Fibroblast of skin of abdomen (primary cell): ENCODE data around the gene ALAS1.
A peak's percentile ranks its signal among the peaks of the same experiment; 100 is the strongest.
"Not testable (repeated sequence)": the region's sequence is repeated elsewhere in the genome, so short reads cannot be mapped to it uniquely, and the experiment has no call there.

ENCODE experiments used
- DNase-seq: peaks from one replicate; pipeline ENCODE4 v3.0.0-alpha.2; 2013

ALAS1 gene

DNA sequence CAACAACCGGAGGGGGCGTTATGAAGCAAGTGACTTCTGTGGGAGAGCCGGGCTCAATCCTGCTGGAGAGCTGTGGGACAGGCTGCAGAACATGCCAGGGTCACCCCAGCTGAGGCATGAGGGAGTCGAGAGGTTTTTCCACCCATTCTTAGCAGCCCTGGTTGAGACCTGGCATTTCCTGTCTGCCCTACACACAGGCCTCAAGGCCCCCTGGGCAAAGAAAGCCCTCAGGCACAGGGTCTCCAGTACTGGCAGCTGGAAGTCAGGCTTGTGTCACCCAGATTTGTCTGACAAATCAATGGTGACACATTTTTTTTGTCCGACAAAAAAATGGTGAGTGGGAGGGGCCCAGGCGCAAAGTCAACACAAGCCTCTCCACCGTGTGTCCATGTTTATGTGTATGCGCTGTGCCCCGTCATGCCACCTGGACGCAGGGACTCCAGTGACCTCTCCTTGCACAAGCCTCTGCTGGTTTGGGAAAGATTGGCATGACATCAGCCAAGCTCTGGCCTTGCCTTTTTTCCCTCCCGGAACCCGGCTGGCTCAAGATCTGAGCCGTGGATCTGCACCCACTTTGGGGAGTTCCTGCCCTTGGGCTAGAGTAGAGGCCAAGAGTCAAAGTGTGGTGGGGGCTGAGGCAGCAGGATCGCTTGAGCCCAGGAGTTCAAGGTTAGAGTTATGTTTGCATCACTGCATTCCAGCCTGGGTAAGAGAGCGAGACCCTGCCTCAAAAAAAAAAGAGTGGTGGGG lies 20.8 kb upstream of the ALAS1 start:
- no peak for DNase-seq

DNA sequence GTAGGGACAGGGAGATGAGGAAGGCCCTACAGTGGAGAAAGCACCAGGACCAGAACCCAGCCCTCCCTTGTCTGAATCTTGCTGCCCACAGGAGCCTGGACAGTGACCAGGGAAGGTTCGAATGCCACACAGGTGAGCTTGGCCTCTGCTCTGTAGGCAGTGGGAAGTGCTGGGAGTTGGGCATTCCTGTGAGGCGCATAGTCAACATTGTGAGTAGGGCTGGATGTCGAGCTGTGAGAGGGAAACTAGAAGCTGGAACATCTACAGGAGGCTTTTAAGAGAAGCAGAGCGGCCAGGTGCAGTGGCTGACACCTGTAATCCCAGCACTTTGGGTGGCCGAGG lies 20.3 kb upstream of the ALAS1 start:
- DNase-seq, result no peak

DNA sequence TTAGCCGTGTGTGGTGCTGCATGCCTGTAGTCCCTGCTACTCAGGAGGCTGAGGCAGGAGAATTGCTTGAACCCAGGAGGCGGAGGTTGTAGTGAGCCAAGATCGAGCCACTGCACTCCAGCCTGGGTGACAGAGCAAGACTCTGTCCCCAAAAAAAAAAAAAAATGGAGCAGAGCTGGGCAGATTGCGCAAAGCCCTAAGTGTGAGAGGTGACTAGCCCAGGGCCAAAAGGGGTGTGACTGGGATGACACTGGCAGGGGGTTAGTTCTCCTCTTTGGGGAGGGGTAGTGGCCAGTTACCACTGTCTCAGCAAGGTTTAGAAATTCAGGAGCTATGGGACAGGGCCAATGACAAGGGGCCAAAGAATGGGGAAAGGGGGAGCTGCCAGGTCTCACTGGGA lies 19.8 kb upstream of the ALAS1 start:
- not testable (repeated sequence) for DNase-seq

- DNase-seq, result no peak
Observed at GRCh38 chr3:52178537-52178936, 19.4 kb upstream of the ALAS1 start.

DNA sequence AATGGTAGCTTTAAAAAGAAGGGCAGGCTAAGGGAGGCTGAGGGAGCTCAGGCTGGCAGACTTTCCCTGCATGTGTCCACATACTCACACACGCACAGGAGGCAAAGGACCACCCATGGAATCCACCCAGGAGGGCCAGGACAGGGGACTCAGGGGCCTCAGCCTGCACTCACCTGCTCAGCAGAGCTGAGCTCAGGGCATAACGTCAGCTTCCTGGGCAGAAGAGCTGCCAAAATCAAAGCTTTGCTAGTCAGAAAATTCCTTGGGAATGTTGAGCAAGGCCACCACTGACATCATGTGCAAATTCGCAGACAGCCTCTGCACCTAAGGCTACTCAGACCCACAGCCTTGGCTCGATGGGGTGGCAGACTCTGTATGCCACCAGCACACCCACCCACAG lies 16.4 kb upstream of the ALAS1 start:
- DNase-seq, result peak; percentile 27

DNA sequence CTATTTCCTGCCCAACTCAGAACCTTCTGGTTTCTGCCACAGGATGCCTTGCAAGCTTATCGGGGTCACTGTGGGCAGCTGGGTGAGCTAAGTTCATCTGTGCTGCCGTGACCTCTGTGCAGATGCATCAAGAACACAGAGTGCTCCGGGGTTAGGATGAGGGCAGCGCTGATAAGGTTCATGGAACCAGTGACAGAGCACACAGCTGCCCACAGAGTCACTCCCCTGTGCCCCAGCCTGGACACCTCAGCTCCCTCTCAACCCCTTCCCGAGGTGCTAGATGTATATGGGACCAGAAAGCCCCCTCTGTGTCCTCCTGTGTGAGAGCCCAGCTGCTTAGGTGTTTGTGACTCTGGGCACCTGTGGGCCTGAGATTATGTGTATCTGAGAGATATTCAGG lies 15.8 kb upstream of the ALAS1 start:
- DNase-seq, result no peak

DNA sequence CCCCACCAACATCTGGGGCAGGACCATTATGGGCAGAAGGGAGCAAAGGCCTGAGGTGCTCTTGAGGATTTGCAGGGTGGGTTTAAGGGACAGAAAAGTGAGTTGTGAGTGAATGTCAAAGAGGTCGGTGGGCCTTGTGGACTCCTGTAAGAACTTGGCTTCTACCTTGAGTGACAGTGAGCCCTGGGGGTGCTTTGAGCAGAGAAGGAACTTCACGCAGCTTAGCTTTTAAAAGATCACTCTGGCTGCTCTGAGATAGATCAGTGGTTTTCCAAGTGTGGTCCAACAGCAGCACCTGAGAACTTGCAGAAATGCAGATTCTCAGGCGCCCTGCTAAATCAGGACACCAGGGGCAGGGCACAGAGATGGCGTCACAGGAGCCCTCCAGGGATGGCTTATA lies 15.3 kb upstream of the ALAS1 start:
- DNase-seq, result no peak

DNA sequence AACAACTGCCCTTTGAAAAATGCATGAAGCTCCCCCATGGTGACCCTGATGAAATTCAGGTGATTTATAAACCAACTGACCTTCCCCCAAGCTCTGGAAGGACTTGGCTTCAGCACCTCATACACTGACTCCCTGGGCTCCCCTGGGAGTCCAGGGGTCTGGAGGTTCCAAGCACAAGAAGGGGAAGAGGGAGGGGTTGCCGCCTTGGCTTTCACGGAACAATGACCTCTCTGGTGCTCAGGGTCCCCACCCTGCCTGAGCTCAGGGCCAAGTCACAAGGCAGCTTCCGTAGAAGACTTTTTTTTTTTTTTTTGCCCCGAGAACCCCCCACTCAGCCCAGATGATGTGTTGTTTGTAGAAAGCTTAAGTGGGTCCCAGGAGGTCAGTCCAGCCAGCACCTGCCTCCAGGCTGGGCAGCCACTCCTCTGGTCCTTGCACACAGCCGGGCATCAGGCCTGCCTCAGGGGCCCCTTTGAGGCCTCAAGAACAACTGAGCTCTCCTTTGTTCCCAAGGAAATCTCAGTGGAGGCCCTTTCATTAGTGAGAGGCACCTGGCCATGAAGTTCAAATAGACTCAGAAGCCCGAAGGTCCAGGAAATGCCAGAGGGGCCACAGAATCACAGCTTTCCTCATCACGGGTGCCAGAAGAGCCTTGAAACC lies 14.0 kb upstream of the ALAS1 start:
- DNase-seq, result no peak

DNA sequence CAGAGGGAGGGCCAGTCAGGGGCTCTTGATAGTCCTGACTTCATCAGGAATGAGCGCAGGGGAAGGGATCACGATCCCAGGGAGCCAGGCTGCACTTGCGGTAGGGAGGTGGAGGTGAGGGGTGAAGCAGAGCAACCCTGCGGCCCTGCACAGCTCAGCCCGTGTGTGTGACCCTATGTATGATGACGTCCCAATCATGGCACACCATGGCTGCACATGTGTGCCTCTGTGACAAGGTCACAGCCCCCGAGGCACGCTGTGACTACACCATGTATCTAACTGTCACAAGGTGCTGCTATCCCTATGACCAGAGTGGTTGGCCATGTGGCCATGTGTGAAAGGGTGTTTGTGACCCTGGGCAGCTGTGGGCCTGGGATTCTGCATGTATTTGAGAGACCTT lies 13.3 kb upstream of the ALAS1 start:
- DNase-seq, result no peak

DNA sequence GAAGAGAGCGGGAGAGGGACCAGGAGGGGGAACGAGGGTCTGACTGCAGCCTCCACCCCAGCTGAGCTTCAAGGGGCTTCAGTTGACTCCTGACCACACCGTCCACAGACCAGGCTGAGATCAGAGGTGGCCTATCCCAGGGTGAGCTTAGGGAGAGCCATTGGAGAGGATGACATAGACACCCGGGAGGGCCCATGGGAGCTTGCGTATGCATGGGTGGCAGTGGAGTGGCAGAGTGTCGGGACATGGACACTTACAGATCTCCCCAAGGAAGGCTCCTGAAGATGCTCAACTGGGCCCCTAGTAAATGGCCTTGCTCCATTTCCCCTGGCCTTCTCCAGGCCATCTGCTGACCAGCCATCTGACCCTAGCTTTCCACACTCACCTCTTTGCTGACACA lies 12.6 kb upstream of the ALAS1 start:
- DNase-seq, result no peak

GRCh38 chr3:52185837-52186236 lies 12.1 kb upstream of the ALAS1 start:
- no peak for DNase-seq

GRCh38 chr3:52186729-52187128 lies 11.2 kb upstream of the ALAS1 start:
- no peak for DNase-seq

- DNase-seq, result no peak
Observed at GRCh38 chr3:52188556-52188955, 9.4 kb upstream of the ALAS1 start.

DNA sequence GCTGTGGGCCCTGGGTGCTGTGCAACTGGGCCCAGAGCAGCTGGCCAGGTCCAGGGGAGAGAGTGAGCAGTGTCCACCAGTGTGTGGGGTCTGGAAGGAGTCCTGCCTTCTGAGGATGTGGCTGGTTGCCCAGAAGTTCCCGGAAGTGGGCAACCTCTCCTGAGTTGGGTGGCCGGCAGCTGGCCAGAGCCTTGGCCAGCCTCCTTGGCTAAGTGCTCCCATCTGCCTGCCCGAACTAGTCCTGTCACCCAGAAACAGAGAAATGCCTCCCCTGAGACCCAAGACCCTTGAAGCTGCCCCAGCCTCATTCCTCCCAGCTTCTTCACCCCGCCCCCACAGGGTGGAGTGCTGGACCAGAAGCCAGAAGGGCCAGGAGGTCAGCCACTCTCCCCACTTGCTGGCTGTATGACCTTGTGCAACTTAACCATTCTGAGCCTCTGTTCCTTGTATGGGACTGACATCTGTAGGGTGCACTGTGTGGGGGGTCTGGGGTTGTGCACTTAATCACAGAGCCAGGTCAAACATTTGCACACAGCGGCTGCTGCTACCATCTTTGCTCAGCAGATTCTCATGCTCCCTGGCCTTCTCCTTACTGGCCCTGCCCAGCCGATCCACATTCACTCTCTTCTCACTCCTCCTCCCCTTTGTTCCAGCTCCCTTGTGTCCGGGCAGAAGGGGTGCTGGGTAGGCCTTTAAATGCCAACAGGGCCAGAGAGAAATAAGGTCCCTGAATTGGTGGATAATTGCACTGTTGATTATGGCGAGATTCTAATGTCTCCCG lies 7.5 kb upstream of the ALAS1 start:
- DNase-seq, result peak; percentile 15

GRCh38 chr3:52191663-52192062 lies 6.3 kb upstream of the ALAS1 start:
- DNase-seq, result no peak

GRCh38 chr3:52193065-52193464 lies 4.9 kb upstream of the ALAS1 start:
- peak; percentile 10 for DNase-seq

DNA sequence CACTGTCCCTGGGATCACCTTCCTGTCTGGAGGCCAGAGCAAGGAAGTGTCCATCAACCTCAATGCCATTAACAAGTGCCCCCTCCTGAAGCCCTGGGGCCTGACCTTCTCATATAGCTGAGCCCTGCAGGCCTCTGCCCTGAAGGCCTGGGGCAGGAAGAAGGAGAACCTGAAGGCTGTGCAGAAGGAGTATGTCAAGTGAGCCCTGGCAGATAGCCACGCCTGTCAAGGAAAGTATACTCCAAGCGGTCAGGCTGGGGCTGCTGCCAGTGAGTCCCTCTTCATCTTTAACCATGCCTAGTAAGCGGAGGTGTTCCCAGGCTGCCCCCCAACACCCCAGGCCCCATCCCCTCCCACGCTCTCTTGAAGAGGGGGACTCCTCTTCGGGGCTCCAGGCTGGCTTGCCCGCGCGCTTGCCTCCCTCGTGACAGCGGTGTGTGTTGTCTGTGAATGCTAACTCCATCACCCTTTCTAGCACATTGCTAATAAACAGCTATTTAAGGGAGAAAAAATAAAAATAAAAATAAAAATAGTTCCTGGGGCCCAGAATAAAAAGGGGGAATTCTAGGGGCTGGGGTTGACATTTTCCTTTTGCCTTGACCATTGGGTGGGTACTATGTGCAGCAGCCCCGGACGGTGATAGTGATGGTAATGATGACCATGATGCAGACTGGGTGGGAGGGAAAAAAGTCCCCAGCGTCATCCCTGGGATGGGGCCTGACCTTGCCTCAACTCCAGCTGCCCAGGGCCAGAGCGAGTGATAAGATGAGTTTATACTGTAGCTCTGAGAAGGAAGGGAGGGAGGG lies 3.3 kb upstream of the ALAS1 start:
- DNase-seq, result peak; percentile 9

DNA sequence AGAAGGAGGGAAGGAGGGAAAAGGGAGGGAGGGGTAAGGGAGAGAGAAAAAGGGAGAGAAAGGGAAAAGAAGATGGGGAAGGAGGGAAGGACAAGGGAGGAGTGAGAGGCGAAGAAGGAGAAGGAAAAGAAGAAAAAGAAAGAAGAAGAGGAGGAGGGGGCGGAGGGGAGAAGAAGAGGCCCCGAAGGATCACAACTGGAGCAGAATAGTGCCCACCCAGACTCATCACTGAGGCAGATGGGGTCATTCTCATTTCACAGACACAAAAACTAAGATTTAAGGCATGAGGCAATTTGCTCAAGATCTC lies 2.7 kb upstream of the ALAS1 start:
- no peak for DNase-seq

GRCh38 chr3:52195823-52196331 lies 2.1 kb upstream of the ALAS1 start:
- peak; percentile 29 for DNase-seq

DNA sequence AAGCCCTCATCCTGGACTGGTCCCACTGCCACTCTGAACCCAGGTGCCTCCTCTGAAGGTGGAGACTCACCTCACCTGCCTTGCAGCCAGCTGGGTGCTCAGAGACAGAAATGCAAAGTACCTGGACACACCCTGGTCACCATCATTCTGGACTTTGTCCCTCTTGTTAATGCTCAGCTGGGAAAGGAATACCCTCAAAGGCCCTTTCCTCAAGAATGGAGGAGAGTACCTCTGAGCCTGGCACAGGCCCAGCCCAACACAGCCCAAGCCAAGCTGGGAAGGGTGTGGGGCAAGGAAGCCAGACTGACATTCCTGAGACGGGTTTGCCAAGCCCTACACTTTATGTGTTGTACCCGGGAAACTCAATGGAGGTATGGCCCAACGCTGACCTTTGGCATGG lies 983 bp upstream of the ALAS1 start:
- no peak for DNase-seq

- no peak for DNase-seq
Observed at GRCh38 chr3:52197499-52197841, 490 bp upstream of the ALAS1 start.

DNA sequence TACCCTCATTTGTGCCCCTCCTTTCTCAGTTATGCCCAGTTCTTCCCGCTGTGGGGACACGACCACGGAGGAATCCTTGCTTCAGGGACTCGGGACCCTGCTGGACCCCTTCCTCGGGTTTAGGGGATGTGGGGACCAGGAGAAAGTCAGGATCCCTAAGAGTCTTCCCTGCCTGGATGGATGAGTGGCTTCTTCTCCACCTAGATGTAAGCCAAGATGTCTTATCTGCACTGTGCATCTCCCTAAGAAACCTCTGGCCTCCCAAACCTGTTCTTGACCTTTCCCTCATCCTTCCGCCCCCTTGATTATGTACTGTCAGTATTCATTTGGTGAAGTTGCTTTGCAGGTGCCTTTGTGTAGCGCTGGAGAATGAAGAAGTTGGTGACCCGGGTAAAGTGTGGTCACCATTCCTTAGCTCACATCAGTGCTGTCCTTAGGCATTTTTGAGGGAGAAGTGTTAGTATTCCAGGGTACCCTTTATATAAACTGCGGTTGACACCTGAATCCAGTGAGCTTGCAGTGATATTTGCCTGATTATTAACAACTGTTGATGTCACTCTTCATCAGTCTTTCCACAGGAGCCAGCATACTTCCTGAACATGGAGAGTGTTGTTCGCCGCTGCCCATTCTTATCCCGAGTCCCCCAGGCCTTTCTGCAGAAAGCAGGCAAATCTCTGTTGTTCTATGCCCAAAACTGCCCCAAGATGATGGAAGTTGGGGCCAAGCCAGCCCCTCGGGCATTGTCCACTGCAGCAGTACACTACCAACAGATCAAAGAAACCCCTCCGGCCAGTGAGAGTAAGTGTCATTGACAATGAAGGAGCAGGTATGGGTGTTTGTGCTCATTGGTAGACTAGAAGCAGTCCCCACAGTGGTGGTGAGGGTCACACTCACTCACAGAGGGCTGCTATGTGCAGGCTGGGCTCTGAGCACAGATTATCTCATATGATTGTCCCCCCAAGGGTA lies 966 bp downstream of the ALAS1 start:
- no peak for DNase-seq
